Right cardiac atrium (tissue), 5 donors: ENCODE results near the gene EIF4E. TPM values are rescaled to one million over a fixed set of nuclear protein-coding genes. Genes with fewer than 3 reads are reported as not detected.
"Not testable (repeated sequence)": the region's sequence is repeated elsewhere in the genome, so short reads cannot be mapped to it uniquely, and the experiment has no call there.

Experiments
- ATAC-seq, 2 donors: fragments of 200-7000 bp; cut with Tn5 transposase; one replicate each; pipeline versions ENCODE4 v1.8.0 to v1.9.1; 2020; ENCODE audit warnings: moderate library complexity in 2 of 2, mild to moderate bottlenecking in 1 of 2
- DNase-seq, 3 donors: peaks; one replicate each; pipeline ENCODE4 v3.0.0-alpha.2; 2020
- H3K27ac ChIP-seq: one replicate; pipeline ENCODE4 v1.5.1; 2013; ENCODE audit warnings: mild to moderate bottlenecking, low read length, control low read depth, moderate library complexity
- H3K27me3 ChIP-seq: one replicate; pipeline ENCODE4 v1.6.1; 2013; ENCODE audit not compliant: control insufficient read depth, insufficient read depth
- H3K4me1 ChIP-seq: one replicate; pipeline ENCODE4 v1.6.1; 2013; ENCODE audit warnings: low read length; ENCODE audit not compliant: control insufficient read depth, insufficient read depth
- H3K4me3 ChIP-seq: one replicate; pipeline ENCODE4 v1.5.1; 2013; ENCODE audit warnings: low read length, control low read depth
- H3K9me3 ChIP-seq: one replicate; pipeline ENCODE4 v1.6.1; 2013; ENCODE audit warnings: low read length; ENCODE audit not compliant: control insufficient read depth
- WGBS: extraction: QIAGEN DNeasy Blood & Tissue Kit; methylation state at CpG from one replicate; pipeline ENCODE4 v1.1.7; 2013; 5-methylcytosine and 5-hydroxymethylcytosine counted together
- intact Hi-C, 4 donors: fragments of 100-400 bp; cut with DNase I; formaldehyde crosslinking; loops; one replicate each; pipeline versions ENCODE4 v1.11.0 to v1.14.0; 2022 to 2023
- polyA plus RNA-seq: library from polyadenylated mRNA; stranded (reverse); fragments of 200-250 nt; gene quantifications from one replicate; pipeline ENCODE4 v1.2.3, GENCODE V29; 2013
- total RNA-seq, 4 donors: library from RNA; stranded (reverse); fragmentation: NEBNext Ultra II Directional; extraction: Animal tissue kit (Norgen Biotek cat#: 25700); gene quantifications; one replicate each; pipeline ENCODE4 v1.2.1, GENCODE V29; 2021
- donor health status: healthy with polysubstance abuse.
- donor health status: DM: no; HTN: yes; CAD: no.
- donor health status: DM: no; HTN: no; CAD: no.
- donor health status: DM: no; HTN: yes; CAD: no; lungs with severe emphysema.
- donor health status: DM: yes; HTN: yes; CAD: no.

Gene EIF4E
- total and polyA plus RNA-seq, 5 donors = 26.3 to 73.4 (median 67.0) TPM

DNA sequence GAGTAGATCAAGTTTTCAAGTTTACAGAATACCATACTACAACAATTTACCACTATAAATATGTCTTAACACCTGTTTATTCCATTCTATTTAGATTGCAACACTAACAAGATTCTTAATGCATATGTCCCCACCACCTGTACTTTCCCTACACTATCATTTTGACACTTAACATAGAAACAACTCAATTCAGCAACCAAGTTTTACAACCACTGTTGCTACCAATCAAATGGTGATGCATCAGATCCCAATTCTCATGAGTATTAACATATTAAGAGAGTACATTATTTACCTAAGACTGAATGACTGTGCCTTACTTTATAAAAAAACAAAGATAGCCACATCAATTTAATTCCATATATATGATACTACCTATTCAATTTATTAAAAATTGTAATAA lies 49.4 kb downstream of the EIF4E start:
- H3K27me3 ChIP-seq = no peaks in the 10 kb centered on the region
- no peak for ATAC-seq

GRCh38 chr4:98873059-98873458 lies 55.9 kb downstream of the EIF4E start:
- 84% methylated on average over 2 of the region's 2 CpGs for WGBS
- no peaks in the 10 kb centered on the region for H3K9me3 ChIP-seq
- DNase-seq (no peak), ATAC-seq (no peak)
- H3K4me3 ChIP-seq = no peak overlapping the region
- H3K27ac ChIP-seq = no peak overlapping the region
- no peaks in the 10 kb centered on the region for H3K27me3 ChIP-seq
- intact Hi-C loops = no loop called here
- no peaks in the 10 kb centered on the region for H3K4me1 ChIP-seq

More for the DNA sequence above, 49.4 kb downstream of the EIF4E start:
- Histone ChIP-seq H3K4me1 (no peaks in the 10 kb centered on the region), H3K9me3 (no peaks in the 10 kb centered on the region), H3K27ac (no peak overlapping the region), H3K4me3 (no peak overlapping the region)
- no peak for DNase-seq
- intact Hi-C loops = no loop called here

GRCh38 chr4:98872120-98872906 lies 56.6 kb downstream of the EIF4E start:
- intact Hi-C loops, ATAC-seq: not testable (repeated sequence)
- WGBS = 74% methylated on average over 3 of the region's 3 CpGs

GRCh38 chr4:98867648-98868047 lies 61.3 kb downstream of the EIF4E start:
- Histone ChIP-seq H3K27ac (no peak overlapping the region), H3K27me3 (no peaks in the 10 kb centered on the region), H3K4me3 (no peak overlapping the region), H3K4me1 (no peaks in the 10 kb centered on the region), H3K9me3 (no peaks in the 10 kb centered on the region)
- no peak for ATAC-seq
- DNase-seq = no peak
- 93% methylated on average over 1 of the region's 1 CpG for WGBS
- intact Hi-C loops = no loop called here

More at GRCh38 chr4:98872120-98872906, 56.6 kb downstream of the EIF4E start:
- not testable (repeated sequence) for H3K9me3 ChIP-seq, DNase-seq, H3K27ac ChIP-seq, H3K27me3 ChIP-seq, H3K4me1 ChIP-seq, H3K4me3 ChIP-seq

GRCh38 chr4:98865059-98865458 lies 63.9 kb downstream of the EIF4E start:
- intact Hi-C loops = no loop called here
- no peak overlapping the region for H3K27ac ChIP-seq
- H3K27me3 ChIP-seq = no peaks in the 10 kb centered on the region
- 93% methylated on average over 6 of the region's 6 CpGs for WGBS
- DNase-seq (no peak), ATAC-seq (no peak)
- H3K4me3 ChIP-seq = no peak overlapping the region
- H3K4me1 ChIP-seq = no peaks in the 10 kb centered on the region
- no peaks in the 10 kb centered on the region for H3K9me3 ChIP-seq

DNA sequence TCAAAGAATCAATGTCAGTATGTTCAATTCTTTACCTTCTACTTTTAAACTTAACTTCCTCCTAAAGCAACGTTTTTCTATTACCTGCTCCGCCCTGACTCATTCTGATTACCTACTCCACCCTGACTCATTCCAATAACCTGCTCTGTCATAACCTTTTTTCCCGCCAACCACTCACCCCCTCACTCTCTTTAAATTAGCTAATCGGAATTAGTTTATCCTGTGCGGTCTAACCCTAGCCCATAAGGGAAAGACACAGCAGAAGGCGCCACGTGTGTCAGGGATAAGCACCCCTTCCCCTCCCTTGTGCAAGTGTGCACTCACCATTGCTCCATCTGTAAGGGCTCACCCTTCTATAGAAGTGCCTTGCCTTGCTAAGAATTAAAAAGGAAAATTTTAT lies 64.4 kb downstream of the EIF4E start:
- 81% methylated on average over 7 of the region's 7 CpGs for WGBS
- DNase-seq (no peak), ATAC-seq (no peak)
- no peak overlapping the region for H3K27ac ChIP-seq
- H3K9me3 ChIP-seq = no peaks in the 10 kb centered on the region
- H3K4me1 ChIP-seq = no peaks in the 10 kb centered on the region
- H3K4me3 ChIP-seq = no peak overlapping the region
- no peaks in the 10 kb centered on the region for H3K27me3 ChIP-seq
- intact Hi-C loops = no loop called here

DNA sequence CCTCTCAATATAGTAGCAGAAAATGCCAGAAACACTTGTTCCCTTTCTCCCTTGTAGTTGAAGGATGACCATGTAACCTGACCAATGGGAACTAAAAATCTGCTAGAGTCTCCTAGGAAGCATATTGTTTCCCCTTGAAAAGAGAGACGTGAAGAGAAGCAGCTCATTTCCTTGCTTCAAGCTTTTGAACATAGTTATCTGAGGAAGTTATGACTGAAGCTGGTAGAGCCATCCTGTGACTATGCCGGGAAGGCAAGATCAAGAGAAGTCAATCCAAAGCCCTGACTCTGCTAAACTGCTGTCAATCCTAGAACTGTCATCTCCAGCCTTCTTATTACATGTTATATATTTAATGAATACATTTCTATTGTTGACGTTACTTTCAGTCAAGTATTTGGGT lies 66.6 kb downstream of the EIF4E start:
- intact Hi-C loops = no loop called here

DNA sequence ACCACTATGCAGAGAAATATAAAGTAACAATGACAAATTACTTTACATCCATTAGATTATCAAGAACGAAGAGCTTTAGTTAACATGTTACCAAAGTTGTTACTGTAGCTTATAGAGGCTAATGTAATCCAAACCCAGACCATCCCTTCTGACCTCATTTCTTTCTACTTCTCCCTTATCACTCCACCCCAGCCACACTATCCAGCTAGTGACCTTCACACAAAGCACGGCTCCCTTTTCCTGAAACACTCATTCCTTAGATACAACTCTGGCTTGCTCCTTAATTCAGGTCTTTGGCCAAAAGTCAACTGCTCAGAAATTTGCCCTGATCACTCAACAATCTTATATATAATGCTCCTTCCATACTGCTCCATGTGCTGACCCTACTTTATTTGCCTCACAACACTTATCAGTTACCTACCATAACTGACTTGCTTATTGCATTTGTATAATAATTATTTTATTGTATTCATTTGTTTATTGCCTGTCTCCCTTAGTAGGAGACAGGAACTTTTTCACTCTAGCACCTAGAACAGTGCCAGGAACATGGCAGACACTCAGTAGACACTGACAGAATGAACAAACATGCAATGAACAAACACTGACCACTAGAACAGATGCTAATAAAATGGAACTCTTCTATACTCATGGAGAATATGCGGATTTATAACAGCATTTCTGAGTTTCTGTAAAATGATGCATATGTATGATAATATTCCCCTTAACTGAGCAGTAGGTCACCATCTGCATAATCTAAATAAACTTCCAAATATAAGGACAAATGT lies 67.6 kb downstream of the EIF4E start:
- DNase-seq = no peak
- Histone ChIP-seq H3K4me3 (no peak overlapping the region), H3K4me1 (no peaks in the 10 kb centered on the region), H3K9me3 (no peaks in the 10 kb centered on the region), H3K27me3 (no peaks in the 10 kb centered on the region), H3K27ac (no peak overlapping the region)
- peak in 1 of 2 donors; percentile 36 for ATAC-seq
- intact Hi-C loops = no loop called here
- WGBS = 55% methylated on average over 3 of the region's 3 CpGs

More for the DNA sequence above, 66.6 kb downstream of the EIF4E start:
- no peaks in the 10 kb centered on the region for H3K4me1 ChIP-seq
- 70% methylated on average over 3 of the region's 3 CpGs for WGBS
- DNase-seq = no peak
- no peaks in the 10 kb centered on the region for H3K27me3 ChIP-seq
- no peak for ATAC-seq
- no peak overlapping the region for H3K27ac ChIP-seq
- H3K4me3 ChIP-seq = no peak overlapping the region
- no peaks in the 10 kb centered on the region for H3K9me3 ChIP-seq

GRCh38 chr4:98851806-98852205 lies 77.1 kb downstream of the EIF4E start:
- H3K4me3 ChIP-seq = no peak overlapping the region
- no peaks in the 10 kb centered on the region for H3K27me3 ChIP-seq
- intact Hi-C loops = no loop called here
- H3K4me1 ChIP-seq = no peaks in the 10 kb centered on the region
- H3K27ac ChIP-seq = no peak overlapping the region
- ATAC-seq (no peak), DNase-seq (no peak)
- no peaks in the 10 kb centered on the region for H3K9me3 ChIP-seq
- 86% methylated on average over 3 of the region's 3 CpGs for WGBS

- H3K27me3 ChIP-seq = no peaks in the 10 kb centered on the region
- intact Hi-C loops = no loop called here
- ATAC-seq (no peak), DNase-seq (no peak)
- no peak overlapping the region for H3K4me3 ChIP-seq
- no peak overlapping the region for H3K27ac ChIP-seq
- H3K9me3 ChIP-seq = no peaks in the 10 kb centered on the region
- no peaks in the 10 kb centered on the region for H3K4me1 ChIP-seq
These were observed 78.0 kb downstream of the EIF4E start for GRCh38 chr4:98850937-98851336.

DNA sequence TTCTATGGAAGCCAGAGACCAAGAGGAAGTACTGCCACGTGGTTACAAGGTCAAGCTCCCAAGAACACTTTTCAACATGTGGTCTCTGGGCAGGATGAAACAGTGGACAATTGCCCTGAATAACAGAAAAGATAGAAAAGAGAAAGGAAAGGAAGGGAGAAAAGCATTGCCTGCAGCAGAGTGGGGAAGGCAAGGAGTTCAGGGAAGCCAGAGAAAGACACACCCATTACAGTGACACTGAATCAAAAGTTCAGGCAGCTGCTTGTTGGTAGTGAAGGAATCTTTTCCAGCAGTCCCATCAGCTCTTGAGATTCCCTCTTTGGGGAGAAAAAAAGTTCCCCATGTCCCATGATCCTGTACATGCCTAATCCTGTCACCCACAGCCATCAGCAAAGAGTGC lies 80.5 kb downstream of the EIF4E start:
- no peaks in the 10 kb centered on the region for H3K4me1 ChIP-seq
- DNase-seq (no peak), ATAC-seq (no peak)
- H3K9me3 ChIP-seq = no peaks in the 10 kb centered on the region
- 81% methylated on average over 1 of the region's 1 CpG for WGBS
- intact Hi-C loops = no loop called here
- H3K27ac ChIP-seq = no peak overlapping the region
- no peaks in the 10 kb centered on the region for H3K27me3 ChIP-seq
- H3K4me3 ChIP-seq = no peak overlapping the region
